GM23248 (cell line): ENCODE results near the gene SPINT1.

ENCODE experiments used
- EZH2 ChIP-seq: fragments of 200-600 bp; sonication (generic); IDR thresholded peaks from 2 replicates; pipeline ENCODE4 v1.6.1; 2018; ENCODE audit warnings: antibody characterized with exemption, mild to moderate bottlenecking; ENCODE audit not compliant: insufficient read depth, poor library complexity, severe bottlenecking
- EZH2phosphoT487 ChIP-seq: fragments of 200-600 bp; sonication (generic); IDR thresholded peaks from 2 replicates; pipeline ENCODE4 v1.6.1; 2018; ENCODE audit warnings: antibody characterized with exemption, moderate library complexity, mild to moderate bottlenecking, low read depth; ENCODE audit not compliant: insufficient read depth

DNA sequence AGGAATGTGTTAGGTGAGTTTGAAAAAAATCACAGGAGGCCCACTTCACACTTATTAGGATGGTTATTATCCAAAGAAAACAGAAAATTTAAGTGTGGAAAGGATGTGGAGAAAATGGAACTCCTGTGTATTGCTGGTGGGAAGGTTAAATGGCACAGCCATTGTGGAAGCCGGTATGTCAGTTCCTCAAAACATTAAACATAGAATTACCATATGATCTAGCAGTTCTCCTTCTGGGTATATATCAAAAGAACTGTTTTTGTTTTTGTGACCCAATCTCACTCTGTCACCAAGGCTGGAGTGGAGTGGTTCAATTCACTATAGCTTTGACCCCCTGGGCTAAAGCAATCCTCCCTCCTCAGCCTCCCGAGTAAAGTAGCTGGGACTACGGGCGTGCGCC, 47.3 kb upstream of the SPINT1 start:
- TF ChIP-seq EZH2 (no peak), EZH2phosphoT487 (no peak)
